Stimulated activated CD4-positive, alpha-beta T cell treated with anti-CD3 and anti-CD28 coated beads, Interleukin-2, amount 100 ng/mL, for 24 hours (primary cell): ENCODE measurements around the gene CABLES2.

Experiments
- DNase-seq, 2 donors: peaks; one replicate each; pipeline ENCODE4 v3.0.0-alpha.2; 2020

Gene CABLES2

GRCh38 chr20:62403331-62403730, 3.8 kb downstream of the CABLES2 start:
- no peak for DNase-seq

- DNase-seq: no peak
These were observed 4.5 kb downstream of the CABLES2 start for GRCh38 chr20:62402456-62403150.

- no peak for DNase-seq
These were observed 5.7 kb downstream of the CABLES2 start for GRCh38 chr20:62401331-62401779.

- no peak for DNase-seq
These were observed 6.5 kb downstream of the CABLES2 start for GRCh38 chr20:62400541-62400940.

GRCh38 chr20:62400021-62400420, 7.1 kb downstream of the CABLES2 start:
- no peak for DNase-seq

GRCh38 chr20:62398120-62398821, 8.8 kb downstream of the CABLES2 start:
- no peak for DNase-seq

- DNase-seq: no peak
These were observed 10.5 kb downstream of the CABLES2 start for GRCh38 chr20:62396367-62397239.

- no peak for DNase-seq
These were observed 11.5 kb downstream of the CABLES2 start for GRCh38 chr20:62395311-62396242.

GRCh38 chr20:62394248-62395245, 12.5 kb downstream of the CABLES2 start:
- DNase-seq: no peak

GRCh38 chr20:62393830-62394229, 13.3 kb downstream of the CABLES2 start:
- DNase-seq: no peak

GRCh38 chr20:62393335-62393665, 13.8 kb downstream of the CABLES2 start:
- DNase-seq: no peak

GRCh38 chr20:62392621-62393334, 14.3 kb downstream of the CABLES2 start:
- no peak for DNase-seq

- no peak for DNase-seq
These were observed 15.0 kb downstream of the CABLES2 start for GRCh38 chr20:62392077-62392418.

- no peak for DNase-seq
These were observed 15.7 kb downstream of the CABLES2 start for GRCh38 chr20:62391165-62392076.

- no peak for DNase-seq
These were observed 16.5 kb downstream of the CABLES2 start for GRCh38 chr20:62390317-62391164.

- no peak for DNase-seq
These were observed 17.4 kb downstream of the CABLES2 start for GRCh38 chr20:62389601-62390087.

- no peak for DNase-seq
These were observed 18.1 kb downstream of the CABLES2 start for GRCh38 chr20:62388839-62389600.
